Measurements from ENCODE around the gene NDUFA3. TPM values are rescaled to one million over a fixed set of nuclear protein-coding genes. Genes with fewer than 3 reads are reported as not detected.

The NDUFA3 gene
- total RNA-seq, 2 donors from 2014 or later: 40.6 to 52.6 TPM

DNA sequence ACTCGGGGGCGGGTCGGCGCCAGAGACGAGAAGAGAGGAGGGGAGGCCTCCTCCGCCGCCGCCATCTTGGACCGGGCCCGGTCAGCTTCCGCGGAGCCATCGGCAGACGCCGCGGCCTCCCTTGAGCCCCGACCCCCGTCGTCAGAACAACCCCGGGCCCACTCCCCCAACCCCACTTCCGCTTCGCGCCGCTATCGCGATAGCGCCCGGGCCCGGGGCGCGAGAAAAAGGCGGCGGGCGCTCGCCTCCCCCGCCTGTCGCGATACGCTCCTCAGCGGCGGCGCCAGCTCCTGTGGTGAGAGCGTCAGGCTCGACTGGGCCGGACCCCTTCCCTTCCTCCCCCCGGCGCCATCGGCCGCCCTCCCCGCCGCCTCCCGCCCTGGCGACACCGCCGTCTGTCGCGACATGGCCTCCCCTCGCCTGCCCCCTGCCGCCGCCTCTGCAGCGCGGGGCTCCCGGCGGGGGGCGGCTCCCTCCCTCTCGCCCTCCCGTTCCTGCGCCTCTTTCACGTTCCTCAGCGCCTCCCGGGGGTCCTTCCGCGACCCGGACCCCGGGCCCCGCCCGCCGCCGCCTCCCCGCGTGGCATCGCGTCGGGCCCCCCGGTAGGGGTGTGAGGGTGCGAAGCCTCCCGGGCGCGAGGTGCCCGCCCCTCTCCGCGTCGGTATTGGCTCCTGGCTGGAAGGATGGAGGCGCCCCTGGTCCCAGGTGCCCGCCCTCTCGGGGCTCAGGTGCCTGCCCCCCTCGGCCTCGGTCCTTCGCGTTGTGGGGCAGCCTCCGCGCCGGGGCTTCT lies 35.2 kb downstream of the NDUFA3 start, which contains the start of gene CNOT3:
Gene CNOT3 (plus strand): TSS at position 64 of the 790 bp plus-strand sequence. CDS start 5,217 bp downstream, outside the sequence.
- no peak for ATAC-seq (replicated peaks in 1 of 2)
- H3K4me1 Mint-ChIP-seq (ENCODE audit: low read depth): peaks cover 45% of the 10 kb centered on the region
- peaks cover 8% of the 10 kb centered on the region in 2 donors for H3K36me3 Mint-ChIP-seq (ENCODE audit: insufficient read depth in 2 of 2)
- peak within 1 kb of the TSS; percentile 97 for H3K4me3 Mint-ChIP-seq
- no peaks in the 10 kb centered on the region for H3K9me3 Mint-ChIP-seq
- H3K27me3 Mint-ChIP-seq (ENCODE audit: low read depth): no peaks in the 10 kb centered on the region
- DNase-seq: peak; percentile 37 to 39
- H3K27ac Mint-ChIP-seq: peak within 1 kb of the TSS; percentile 95

DNA sequence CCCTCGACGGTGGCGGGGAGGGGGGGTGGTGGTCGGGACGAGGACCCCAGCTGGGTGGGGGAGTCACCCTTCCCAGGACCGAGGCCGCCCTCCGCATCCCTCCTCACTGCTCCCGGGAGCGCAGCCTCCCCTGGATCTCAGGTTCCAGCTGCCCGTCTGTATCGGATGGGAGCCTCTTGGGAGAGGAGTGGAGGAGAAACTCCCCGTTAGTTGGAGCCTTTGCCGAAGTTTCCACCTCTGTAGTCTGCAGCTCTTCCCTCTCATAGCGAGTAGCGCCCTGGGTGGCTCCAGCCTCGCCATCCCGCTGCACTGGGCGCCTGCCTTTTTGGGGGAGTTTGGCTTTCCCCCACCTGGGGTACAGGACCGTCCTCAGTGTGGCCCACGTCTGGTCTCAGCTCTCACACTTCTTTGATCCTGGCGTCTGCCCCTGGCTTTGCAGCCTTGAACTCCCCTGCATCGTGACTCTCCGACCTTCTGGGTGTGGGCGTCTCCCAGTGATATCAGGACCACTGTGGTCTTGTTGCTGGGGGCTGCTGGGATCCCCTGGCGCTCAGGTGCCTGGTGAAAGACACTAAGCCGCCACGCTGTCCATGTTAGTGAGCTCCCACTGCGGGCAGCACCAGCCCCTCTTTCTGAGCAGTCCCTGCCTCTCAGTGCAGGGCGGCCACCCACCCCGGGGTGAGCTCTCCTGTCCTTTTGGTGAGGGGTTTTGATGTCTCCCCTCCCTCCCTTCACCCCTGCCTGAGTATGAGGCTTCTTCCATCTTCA lies 36.0 kb downstream of the NDUFA3 start:
- Mint-ChIP-seq H3K9me3 (no peaks in the 10 kb centered on the region), H3K27ac (peak overlapping the region; percentile 95), H3K36me3 (ENCODE audit: insufficient read depth in 2 of 2) (peaks cover 8 to 13% of the 10 kb centered on the region in 2 donors), H3K27me3 (ENCODE audit: low read depth) (no peaks in the 10 kb centered on the region), H3K4me3 (peak overlapping the region; percentile 97), H3K4me1 (ENCODE audit: low read depth) (peaks cover 50% of the 10 kb centered on the region)
- ATAC-seq (replicated peaks in 1 of 2): no peak
- DNase-seq: peak in 1 of 2 donors; percentile 50

DNA sequence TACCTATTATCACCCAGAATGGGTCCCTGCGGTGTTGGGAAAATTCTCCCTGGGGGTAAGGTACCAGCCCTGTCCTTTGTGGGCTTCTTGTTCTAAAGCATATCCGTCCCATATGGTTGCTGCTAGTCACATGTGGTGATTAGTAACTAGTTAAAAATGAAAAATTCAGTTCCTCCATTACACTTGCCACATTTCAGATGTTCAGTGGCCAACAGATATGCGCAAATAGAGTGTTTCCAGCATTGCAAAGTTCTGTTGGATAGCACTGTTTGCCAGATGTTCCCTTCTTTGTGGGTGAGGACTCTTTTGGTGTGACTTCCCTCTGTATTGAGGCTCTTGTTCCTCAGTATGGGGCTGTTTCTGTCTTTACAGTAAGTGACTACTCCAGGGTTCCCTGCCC lies 38.7 kb downstream of the NDUFA3 start:
- ATAC-seq (replicated peaks in 1 of 2) (no peak), DNase-seq (no peak)
- Mint-ChIP-seq H3K4me3 (no peak overlapping the region), H3K9me3 (no peaks in the 10 kb centered on the region), H3K36me3 (ENCODE audit: insufficient read depth in 2 of 2) (peaks cover 8 to 26% of the 10 kb centered on the region in 2 donors), H3K27me3 (ENCODE audit: low read depth) (no peaks in the 10 kb centered on the region), H3K4me1 (ENCODE audit: low read depth) (peaks cover 44% of the 10 kb centered on the region), H3K27ac (no peak overlapping the region)

GRCh38 chr19:54142166-54142780 lies 39.6 kb downstream of the NDUFA3 start:
- peak overlapping the region; percentile 34 for H3K27ac Mint-ChIP-seq
- peaks cover 8 to 31% of the 10 kb centered on the region in 2 donors for H3K36me3 Mint-ChIP-seq (ENCODE audit: insufficient read depth in 2 of 2)
- H3K9me3 Mint-ChIP-seq: no peaks in the 10 kb centered on the region
- DNase-seq: no peak
- no peak for ATAC-seq (replicated peaks in 1 of 2)
- no peaks in the 10 kb centered on the region for H3K27me3 Mint-ChIP-seq (ENCODE audit: low read depth)
- H3K4me1 Mint-ChIP-seq (ENCODE audit: low read depth): peaks cover 38% of the 10 kb centered on the region
- H3K4me3 Mint-ChIP-seq: no peak overlapping the region

- peak in 1 of 2 donors; percentile 16 for ATAC-seq (replicated peaks in 1 of 2)
- Mint-ChIP-seq H3K27me3 (ENCODE audit: low read depth) (no peaks in the 10 kb centered on the region), H3K4me3 (no peak overlapping the region), H3K9me3 (no peaks in the 10 kb centered on the region), H3K36me3 (ENCODE audit: insufficient read depth in 2 of 2) (peaks cover 4 to 32% of the 10 kb centered on the region in 2 donors), H3K4me1 (ENCODE audit: low read depth) (peaks cover 15% of the 10 kb centered on the region), H3K27ac (no peak overlapping the region)
- DNase-seq: no peak
These were observed 43.0 kb downstream of the NDUFA3 start for GRCh38 chr19:54145541-54146158.

GRCh38 chr19:54147676-54148075 lies 45.0 kb downstream of the NDUFA3 start:
- DNase-seq (no peak), ATAC-seq (replicated peaks in 1 of 2) (no peak)
- Mint-ChIP-seq H3K36me3 (ENCODE audit: insufficient read depth in 2 of 2) (peaks cover under 1 to 33% of the 10 kb centered on the region in 2 donors), H3K4me3 (no peak overlapping the region), H3K4me1 (ENCODE audit: low read depth) (peaks cover 5% of the 10 kb centered on the region), H3K9me3 (no peaks in the 10 kb centered on the region), H3K27ac (no peak overlapping the region), H3K27me3 (ENCODE audit: low read depth) (no peaks in the 10 kb centered on the region)

DNA sequence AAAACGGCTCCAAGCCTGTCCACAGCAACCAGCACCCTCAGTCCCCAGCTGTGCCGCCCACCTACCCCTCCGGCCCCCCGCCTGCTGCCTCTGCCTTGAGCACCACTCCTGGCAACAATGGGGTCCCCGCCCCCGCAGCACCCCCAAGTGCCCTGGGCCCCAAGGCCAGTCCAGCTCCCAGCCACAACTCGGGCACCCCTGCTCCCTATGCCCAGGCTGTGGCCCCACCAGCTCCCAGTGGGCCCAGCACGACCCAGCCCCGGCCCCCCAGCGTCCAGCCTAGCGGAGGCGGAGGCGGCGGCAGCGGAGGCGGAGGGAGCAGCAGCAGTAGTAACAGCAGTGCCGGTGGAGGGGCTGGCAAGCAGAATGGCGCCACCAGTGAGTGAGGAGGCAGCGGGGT lies 45.5 kb downstream of the NDUFA3 start:
- no peak for DNase-seq
- Mint-ChIP-seq H3K27me3 (ENCODE audit: low read depth) (no peaks in the 10 kb centered on the region), H3K27ac (no peak overlapping the region), H3K36me3 (ENCODE audit: insufficient read depth in 2 of 2) (peaks cover 0 to 32% of the 10 kb centered on the region in 2 donors), H3K4me1 (ENCODE audit: low read depth) (peaks cover 5% of the 10 kb centered on the region), H3K4me3 (no peak overlapping the region), H3K9me3 (no peaks in the 10 kb centered on the region)
- ATAC-seq (replicated peaks in 1 of 2): no peak

GRCh38 chr19:54149021-54149812 lies 46.6 kb downstream of the NDUFA3 start:
- ATAC-seq (replicated peaks in 1 of 2): no peak
- H3K27ac Mint-ChIP-seq: no peak overlapping the region
- DNase-seq: no peak
- no peaks in the 10 kb centered on the region for H3K27me3 Mint-ChIP-seq (ENCODE audit: low read depth)
- peaks cover 5% of the 10 kb centered on the region for H3K4me1 Mint-ChIP-seq (ENCODE audit: low read depth)
- no peak overlapping the region for H3K4me3 Mint-ChIP-seq
- peaks cover 0 to 30% of the 10 kb centered on the region in 2 donors for H3K36me3 Mint-ChIP-seq (ENCODE audit: insufficient read depth in 2 of 2)
- no peaks in the 10 kb centered on the region for H3K9me3 Mint-ChIP-seq

GRCh38 chr19:54151362-54152035 lies 48.8 kb downstream of the NDUFA3 start:
- Mint-ChIP-seq H3K27ac (no peak overlapping the region), H3K9me3 (no peaks in the 10 kb centered on the region), H3K27me3 (ENCODE audit: low read depth) (no peaks in the 10 kb centered on the region), H3K36me3 (ENCODE audit: insufficient read depth in 2 of 2) (peaks cover 2 to 32% of the 10 kb centered on the region in 2 donors), H3K4me1 (ENCODE audit: low read depth) (peaks cover 15% of the 10 kb centered on the region), H3K4me3 (no peak overlapping the region)
- DNase-seq (no peak), ATAC-seq (replicated peaks in 1 of 2) (no peak)

DNA sequence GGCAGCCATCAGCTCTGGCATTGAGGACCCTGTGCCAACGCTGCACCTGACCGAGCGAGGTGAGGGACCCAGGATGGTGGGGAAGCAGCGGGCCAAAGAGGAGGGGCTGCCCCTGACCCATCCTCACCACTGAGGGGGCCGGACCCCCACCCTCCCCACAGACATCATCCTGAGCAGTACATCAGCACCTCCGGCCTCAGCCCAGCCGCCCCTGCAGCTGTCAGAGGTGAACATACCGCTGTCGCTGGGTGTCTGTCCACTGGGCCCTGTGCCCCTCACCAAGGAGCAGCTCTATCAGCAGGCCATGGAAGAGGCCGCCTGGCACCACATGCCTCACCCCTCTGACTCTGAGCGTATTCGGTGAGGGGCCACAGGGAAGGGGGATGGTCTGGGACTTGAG lies 49.6 kb downstream of the NDUFA3 start:
- H3K36me3 Mint-ChIP-seq (ENCODE audit: insufficient read depth in 2 of 2): peaks cover 2 to 33% of the 10 kb centered on the region in 2 donors
- no peak overlapping the region for H3K27ac Mint-ChIP-seq
- H3K9me3 Mint-ChIP-seq: no peaks in the 10 kb centered on the region
- H3K4me1 Mint-ChIP-seq (ENCODE audit: low read depth): peaks cover 15% of the 10 kb centered on the region
- H3K4me3 Mint-ChIP-seq: no peak overlapping the region
- DNase-seq: no peak
- no peaks in the 10 kb centered on the region for H3K27me3 Mint-ChIP-seq (ENCODE audit: low read depth)
- ATAC-seq (replicated peaks in 1 of 2): no peak

- Mint-ChIP-seq H3K27ac (no peak overlapping the region), H3K27me3 (ENCODE audit: low read depth) (no peaks in the 10 kb centered on the region), H3K4me1 (ENCODE audit: low read depth) (peaks cover 19% of the 10 kb centered on the region), H3K9me3 (no peaks in the 10 kb centered on the region), H3K4me3 (no peak overlapping the region), H3K36me3 (ENCODE audit: insufficient read depth in 2 of 2) (peaks cover 2 to 34% of the 10 kb centered on the region in 2 donors)
- no peak for DNase-seq
- no peak for ATAC-seq (replicated peaks in 1 of 2)
These were observed 50.3 kb downstream of the NDUFA3 start for GRCh38 chr19:54152878-54153524.
